GM12873 (cell line): ENCODE results near the gene PFKFB1.

ENCODE experiments used
- CTCF ChIP-seq: IDR thresholded peaks from 2 replicates; pipeline ENCODE4 v1.5.1; 2012; ENCODE audit warnings: low read depth, mild to moderate bottlenecking, moderate library complexity, low read length, control low read depth; ENCODE audit not compliant: insufficient read depth; ENCODE audit errors: missing control alignments

PFKFB1 gene

GRCh38 chrX:54994099-54994498 lies at the start of gene PFKFB1:
PFKFB1 (minus strand) TSS chrX:54994188; CDS start chrX:54994007, 181 bp downstream.
- TF ChIP-seq CTCF = no peak

DNA sequence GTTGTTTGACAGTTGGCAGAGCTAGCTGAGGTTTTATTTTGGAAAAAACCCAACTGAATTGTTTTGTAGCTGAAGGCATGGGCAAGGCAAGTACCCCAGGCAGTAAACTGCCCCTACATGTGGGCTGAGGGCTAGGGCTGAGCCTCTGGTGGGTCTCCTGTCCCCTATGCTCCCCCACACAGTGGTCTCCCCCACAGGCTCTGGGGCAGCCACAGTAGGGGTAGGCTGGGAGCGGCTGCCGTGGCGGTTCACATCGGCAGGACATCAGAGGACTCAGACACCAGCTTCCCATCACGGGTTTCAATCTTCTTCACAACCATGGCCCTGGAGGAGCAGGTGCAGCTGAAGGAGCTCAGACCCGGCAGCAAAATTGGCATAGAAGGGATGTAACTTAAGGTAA lies 47.5 kb upstream of the PFKFB1 start:
- no peak for TF ChIP-seq CTCF

DNA sequence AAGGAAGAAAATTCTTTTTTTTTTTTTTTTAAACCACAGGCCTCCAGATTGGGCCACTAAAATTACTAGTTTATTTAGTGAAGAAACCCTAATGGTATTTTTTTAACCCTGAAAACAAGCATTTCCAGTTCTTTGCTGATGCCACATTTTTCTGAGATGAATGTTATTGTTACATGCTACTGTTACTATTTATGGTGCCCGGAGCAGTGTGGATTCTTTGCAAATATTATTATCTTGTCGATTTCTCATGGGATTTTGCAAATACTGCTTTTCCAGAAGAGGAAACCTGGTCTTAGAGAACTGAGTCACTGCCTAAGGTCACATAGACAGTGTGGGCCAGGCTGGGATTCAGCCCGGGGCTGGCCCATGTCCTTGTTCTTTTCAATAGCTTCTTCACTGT lies 45.5 kb upstream of the PFKFB1 start:
- no peak for TF ChIP-seq CTCF

GRCh38 chrX:55033429-55033828 lies 39.4 kb upstream of the PFKFB1 start:
- no peak for TF ChIP-seq CTCF

GRCh38 chrX:55030271-55031205 lies 36.5 kb upstream of the PFKFB1 start, which contains the start of gene ALAS2:
ALAS2 (minus strand) TSS chrX:55030977; CDS start chrX:55026000, 4,977 bp downstream.
- TF ChIP-seq CTCF = no peak

DNA sequence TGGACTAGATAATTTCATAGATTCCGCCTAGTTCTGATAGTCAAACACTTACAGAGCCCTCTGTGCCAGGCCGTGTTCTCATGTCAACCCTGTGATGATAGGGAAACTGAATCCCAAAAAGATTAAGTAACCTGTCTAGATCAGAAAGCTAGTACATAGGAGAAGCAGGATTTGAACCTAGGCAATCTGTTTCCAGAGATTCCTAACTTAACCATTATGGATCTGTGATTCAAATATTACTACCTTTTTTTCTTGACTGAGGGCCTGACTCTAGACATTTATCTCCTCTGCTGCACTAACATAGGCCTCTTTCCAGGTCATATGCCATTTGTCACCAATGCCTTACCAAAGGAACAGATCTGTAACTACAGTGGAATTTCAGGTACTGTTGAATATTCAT lies 35.3 kb upstream of the PFKFB1 start:
- no peak for TF ChIP-seq CTCF

DNA sequence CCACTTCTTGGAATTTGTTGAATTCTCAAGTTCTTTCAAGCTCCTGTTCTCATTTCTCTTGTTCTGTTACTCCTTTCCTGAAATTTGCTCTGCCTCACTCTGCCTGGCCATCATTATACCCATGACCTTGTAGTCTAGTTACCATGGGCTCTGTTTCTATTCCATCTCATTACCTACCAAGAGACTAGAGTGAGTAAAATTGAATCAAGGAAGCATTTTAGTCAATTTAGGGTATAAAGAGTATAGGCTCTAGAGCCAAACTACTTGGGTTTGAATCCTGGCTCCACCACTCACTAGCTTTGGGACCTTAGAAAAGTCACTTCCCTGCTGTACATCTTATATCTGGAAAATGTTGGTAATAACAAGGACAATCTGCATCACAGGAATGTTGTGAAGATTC lies 34.6 kb upstream of the PFKFB1 start:
- TF ChIP-seq CTCF = no peak
